Stimulated activated CD8-positive, alpha-beta memory T cell treated with anti-CD3 and anti-CD28 coated beads, Interleukin-15, amount 100 ng/mL, for 1 hour (primary cell): ENCODE data around the gene IKZF2.

Experiments
- DNase-seq: peaks from one replicate; pipeline ENCODE4 v3.0.0-alpha.2; 2020; ENCODE audit warnings: low read depth

Gene IKZF2

GRCh38 chr2:213151437-213152064 lies at the start of gene IKZF2:
TSS of gene IKZF2 (minus strand) at chr2:213151612. CDS start at chr2:213148629, 2,983 bp downstream.
- peak; percentile 30 for DNase-seq

GRCh38 chr2:213199871-213200270 lies 48.5 kb upstream of the IKZF2 start:
- DNase-seq, result no peak

- DNase-seq, result no peak
Measured at GRCh38 chr2:213189001-213189899, 37.8 kb upstream of the IKZF2 start.

GRCh38 chr2:213188533-213188867 lies 37.1 kb upstream of the IKZF2 start:
- DNase-seq, result no peak

GRCh38 chr2:213187833-213188532 lies 36.6 kb upstream of the IKZF2 start:
- DNase-seq, result no peak

- no peak for DNase-seq
Measured at GRCh38 chr2:213187386-213187785, 36.0 kb upstream of the IKZF2 start.

GRCh38 chr2:213185147-213185822 lies 33.9 kb upstream of the IKZF2 start:
- no peak for DNase-seq

GRCh38 chr2:213181712-213182111 lies 30.3 kb upstream of the IKZF2 start:
- no peak for DNase-seq

GRCh38 chr2:213177679-213178078 lies 26.3 kb upstream of the IKZF2 start:
- no peak for DNase-seq

- no peak for DNase-seq
Measured at GRCh38 chr2:213175673-213176247, 24.3 kb upstream of the IKZF2 start.

GRCh38 chr2:213172641-213173040 lies 21.2 kb upstream of the IKZF2 start:
- no peak for DNase-seq

- no peak for DNase-seq
Measured at GRCh38 chr2:213171147-213171546, 19.7 kb upstream of the IKZF2 start.

- no peak for DNase-seq
Measured at GRCh38 chr2:213167271-213167930, 16.0 kb upstream of the IKZF2 start.

GRCh38 chr2:213166109-213166508 lies 14.7 kb upstream of the IKZF2 start:
- DNase-seq, result no peak

GRCh38 chr2:213164263-213164662 lies 12.9 kb upstream of the IKZF2 start:
- DNase-seq, result no peak

GRCh38 chr2:213162516-213163118 lies 11.2 kb upstream of the IKZF2 start:
- no peak for DNase-seq

- no peak for DNase-seq
Measured at GRCh38 chr2:213161759-213162515, 10.5 kb upstream of the IKZF2 start.

GRCh38 chr2:213159768-213160167 lies 8.4 kb upstream of the IKZF2 start:
- DNase-seq, result no peak

GRCh38 chr2:213157242-213157641 lies 5.8 kb upstream of the IKZF2 start:
- DNase-seq, result no peak

GRCh38 chr2:213156717-213157116 lies 5.3 kb upstream of the IKZF2 start:
- DNase-seq, result no peak
